PC-9 (cell line): Measurements from ENCODE around the gene SMCO2. TPM values are rescaled to one million over a fixed set of nuclear protein-coding genes. Genes with fewer than 3 reads are reported as not detected.
A peak's percentile ranks its signal among the peaks of the same experiment; 100 is the strongest.
"Not testable (repeated sequence)": the region's sequence is repeated elsewhere in the genome, so short reads cannot be mapped to it uniquely, and the experiment has no call there.

ENCODE experiments used
- BruUV-seq: library from RNA; stranded (reverse); fragments of 400-500 nt; replicated peaks from 2 replicates; lab custom pipeline; 2021; lab: Mats Ljungman, UMichigan
- CTCF ChIA-PET: fragments of 300-600 bp; sonication (Branson Sonifier 250); formaldehyde crosslinking; loops from one replicate; lab custom pipeline; 2022; ENCODE audit warnings: antibody characterized with exemption; lab: Charles Lee
- POLR2A ChIA-PET: fragments of 300-600 bp; sonication (Branson Sonifier 250); formaldehyde crosslinking; loops from one replicate; lab custom pipeline; 2022; ENCODE audit warnings: antibody characterized with exemption; ENCODE audit not compliant: unreplicated experiment; lab: Charles Lee
- DNase-seq, 2 experiments: peaks; one replicate each; pipeline versions ENCODE4 v3.0.0 to v3.0.0-alpha.2; 2015 to 2022; ENCODE audit warnings: mixed read lengths in 1 of 2
- H2AFZ ChIP-seq: fragments of 200-600 bp; sonication (generic); 2 replicates; pipeline ENCODE4 v1.8.1; 2017; ENCODE audit warnings: antibody characterized with exemption
- H3F3A ChIP-seq: fragments of 200-600 bp; sonication (generic); 2 replicates; pipeline ENCODE4 v1.8.1; 2017; ENCODE audit warnings: antibody characterized with exemption, mild to moderate bottlenecking, low read depth; ENCODE audit not compliant: insufficient read depth
- H3K27ac ChIP-seq: fragments of 200-600 bp; sonication (generic); 2 replicates; pipeline ENCODE4 v1.6.1; 2016; ENCODE audit warnings: mixed run types
- H3K27me3 ChIP-seq: fragments of 200-600 bp; sonication (generic); 2 replicates; pipeline ENCODE4 v1.6.1; 2016; ENCODE audit warnings: low read depth, mixed run types; ENCODE audit not compliant: insufficient read depth
- H3K36me3 ChIP-seq: fragments of 200-600 bp; sonication (generic); 2 replicates; pipeline ENCODE4 v1.6.1; 2016; ENCODE audit warnings: low read depth, mixed run types
- H3K4me1 ChIP-seq: fragments of 200-600 bp; sonication (generic); replicated peaks from 2 replicates; pipeline ENCODE4 v1.6.1; 2016; ENCODE audit warnings: mixed run types; ENCODE audit not compliant: insufficient read depth
- H3K4me2 ChIP-seq: fragments of 200-600 bp; sonication (generic); 2 replicates; pipeline ENCODE4 v1.6.1; 2017; ENCODE audit warnings: mixed run types
- H3K4me3 ChIP-seq: fragments of 200-600 bp; sonication (generic); 2 replicates; pipeline ENCODE4 v1.6.1; 2016; ENCODE audit warnings: mixed run types
- H3K79me2 ChIP-seq: fragments of 200-600 bp; sonication (generic); 2 replicates; pipeline ENCODE4 v1.6.1; 2017; ENCODE audit warnings: low read depth, mixed run types
- H3K9me2 ChIP-seq: fragments of 200-600 bp; sonication (generic); 2 replicates; pipeline ENCODE4 v1.8.1; 2017; ENCODE audit warnings: mild to moderate bottlenecking; ENCODE audit not compliant: insufficient read depth
- H3K9me3 ChIP-seq: fragments of 200-600 bp; sonication (generic); 2 replicates; pipeline ENCODE4 v1.8.1; 2016; ENCODE audit warnings: low read depth; ENCODE audit not compliant: insufficient read depth
- H4K20me1 ChIP-seq: fragments of 200-600 bp; sonication (generic); 2 replicates; pipeline ENCODE4 v1.8.1; 2017; ENCODE audit not compliant: insufficient read depth
- CTCF ChIP-seq: fragments of 200-600 bp; sonication (generic); conservative IDR thresholded peaks from 2 replicates; pipeline ENCODE4 v1.6.1; 2017; ENCODE audit warnings: mixed run types, antibody characterized with exemption, mild to moderate bottlenecking, moderate library complexity
- EZH2 ChIP-seq: fragments of 200-600 bp; sonication (generic); IDR thresholded peaks from 2 replicates; pipeline ENCODE4 v1.8.0; 2017; ENCODE audit warnings: antibody characterized with exemption, low read depth
- intact Hi-C: fragments of 100-400 bp; cut with micrococcal nuclease; formaldehyde crosslinking; loops from one replicate; pipeline ENCODE4 v1.10.0; 2022; ENCODE audit not compliant: unreplicated experiment
- total RNA-seq: library from RNA; stranded (reverse); gene quantifications from 2 replicates; pipeline ENCODE4 v1.2.3, GENCODE V29; 2021

Gene SMCO2
- total RNA-seq, 1 experiment from 2014 or later, result 3.7 TPM

DNA sequence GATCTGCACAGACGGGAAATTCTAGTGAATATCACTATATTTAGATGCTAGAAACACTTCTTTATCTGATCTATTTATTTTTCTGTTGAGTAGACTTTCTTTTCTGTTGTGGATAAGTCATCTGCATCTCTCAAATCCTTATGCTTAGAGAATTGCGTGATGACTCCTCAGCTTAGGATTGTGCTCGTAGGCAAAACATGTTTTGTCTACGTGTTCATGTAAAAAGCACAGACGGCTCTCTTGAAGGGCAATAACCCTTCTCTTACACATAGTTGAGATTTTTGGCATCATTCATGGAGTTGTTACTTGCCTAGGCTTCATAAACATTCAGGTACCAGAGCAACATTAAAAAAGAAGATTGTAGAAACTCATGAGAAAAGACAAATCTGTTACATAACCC is 96.1 kb downstream of the SMCO2 start:
- Histone ChIP-seq H3K4me3 (no peak overlapping the region), H3K36me3 (no peaks in the 10 kb centered on the region), H3K79me2 (peaks cover 25% of the 10 kb centered on the region; the same call in 1 of the 2 replicates), H3K9me2 (no peaks in the 10 kb centered on the region), H2AFZ (no peak overlapping the region), H3K27ac (no peak overlapping the region), H3K4me1 (no peaks in the 10 kb centered on the region), H3K4me2 (no peak overlapping the region), H4K20me1 (no peaks in the 10 kb centered on the region), H3K9me3 (no peaks in the 10 kb centered on the region), H3F3A (no peaks in the 10 kb centered on the region), H3K27me3 (no peaks in the 10 kb centered on the region)
- DNase-seq, result no peak
- intact Hi-C loops, result no loop called here
- BruUV-seq, result no TSS peak
- no peak for TF ChIP-seq CTCF
- TF ChIP-seq EZH2, result no peak
- ChIA-PET CTCF (no interaction called here), POLR2A (no interaction called here)

GRCh38 chr12:27544858-27545257 is 98.3 kb downstream of the SMCO2 start:
- DNase-seq, H3K4me2 ChIP-seq, CTCF ChIA-PET, H2AFZ ChIP-seq, H3K9me3 ChIP-seq, intact Hi-C loops, POLR2A ChIA-PET, H3K27me3 ChIP-seq, H3K4me3 ChIP-seq, H3K27ac ChIP-seq, BruUV-seq, H3K9me2 ChIP-seq, H3K36me3 ChIP-seq, H4K20me1 ChIP-seq: not testable (repeated sequence)
- Histone ChIP-seq H3K79me2 (peaks cover 14% of the 10 kb centered on the region; the same call in 1 of the 2 replicates), H3K4me1 (peaks cover 21% of the 10 kb centered on the region), H3F3A (peaks cover 17% of the 10 kb centered on the region)

GRCh38 chr12:27545665-27546064 is 99.1 kb downstream of the SMCO2 start:
- BruUV-seq, result no TSS peak
- no peak overlapping the region for H2AFZ ChIP-seq
- no peaks in the 10 kb centered on the region for H4K20me1 ChIP-seq
- H3F3A ChIP-seq, result peaks cover 24% of the 10 kb centered on the region
- POLR2A ChIA-PET, result no interaction called here
- TF ChIP-seq EZH2 (no peak), CTCF (no peak)
- H3K4me1 ChIP-seq, result peaks cover 29% of the 10 kb centered on the region
- no peaks in the 10 kb centered on the region for H3K9me2 ChIP-seq
- no peak overlapping the region for H3K4me3 ChIP-seq
- DNase-seq, result no peak
- H3K36me3 ChIP-seq, result no peaks in the 10 kb centered on the region
- H3K27ac ChIP-seq, result no peak overlapping the region
- H3K4me2 ChIP-seq, result no peak overlapping the region
- no peaks in the 10 kb centered on the region for H3K27me3 ChIP-seq
- no peaks in the 10 kb centered on the region for H3K9me3 ChIP-seq
- CTCF ChIA-PET, result no interaction called here
- H3K79me2 ChIP-seq, result peaks cover 19% of the 10 kb centered on the region; the same call in 1 of the 2 replicates
- intact Hi-C loops, result no loop called here

DNA sequence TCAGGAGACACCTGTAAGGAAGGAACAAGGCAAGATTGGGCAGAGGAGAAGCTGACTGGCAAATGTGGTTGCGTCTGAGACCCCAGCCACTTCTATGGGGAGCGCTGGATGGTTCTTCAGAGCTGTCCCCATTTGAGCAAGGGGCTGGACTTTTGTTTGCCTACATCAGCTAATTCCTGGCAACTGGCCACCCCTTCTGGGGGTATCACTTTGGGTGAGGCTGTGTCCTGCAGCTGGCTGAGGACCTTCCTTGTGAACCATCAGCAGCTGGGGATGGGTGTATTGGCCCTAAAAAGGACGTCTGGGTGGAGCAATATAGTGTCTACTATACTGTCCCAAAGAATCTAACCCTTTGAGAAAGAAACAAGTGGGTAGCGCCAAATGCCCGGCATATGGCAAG is 101.1 kb downstream of the SMCO2 start:
- CTCF ChIA-PET, result interaction anchor here (0.6 kb wide), 1 partner anchor 20 kb away, joined by 3 read pairs; no protein-coding TSS in a partner anchor

More for the DNA sequence above, 101.1 kb downstream of the SMCO2 start:
- Histone ChIP-seq H3K4me3 (no peak overlapping the region), H3K4me1 (peaks cover 38% of the 10 kb centered on the region), H4K20me1 (no peaks in the 10 kb centered on the region), H3K9me3 (no peaks in the 10 kb centered on the region), H3K4me2 (no peak overlapping the region), H3K36me3 (no peaks in the 10 kb centered on the region), H3K27ac (peak overlapping the region; percentile 98; the same call in 1 of the 2 replicates), H3K79me2 (peaks cover 29% of the 10 kb centered on the region), H3K9me2 (no peaks in the 10 kb centered on the region), H2AFZ (no peak overlapping the region), H3F3A (peaks cover 24% of the 10 kb centered on the region), H3K27me3 (no peaks in the 10 kb centered on the region)
- no peak for TF ChIP-seq CTCF
- no peak for TF ChIP-seq EZH2
- POLR2A ChIA-PET, result no interaction called here
- no TSS peak for BruUV-seq
- intact Hi-C loops, result no loop called here
- no peak for DNase-seq
